Neural cell (in vitro differentiated cells): ENCODE measurements around the gene BARHL2.

Source experiments
- EP300 ChIP-seq: fragments of 450-650 bp; conservative IDR thresholded peaks from 2 replicates; pipeline ENCODE4 v1.6.1; 2014; ENCODE audit warnings: antibody characterized with exemption, mild to moderate bottlenecking, moderate library complexity; ENCODE audit not compliant: poor library complexity, severe bottlenecking
- EZH2 ChIP-seq: fragments of 200-600, 300-800 bp; shearing (Covaris generic), sonication (generic); IDR thresholded peaks from 2 replicates; pipeline ENCODE4 v1.6.1; 2014; ENCODE audit warnings: antibody characterized with exemption, low read length, borderline replicate concordance, mild to moderate bottlenecking; ENCODE audit not compliant: insufficient read depth, poor library complexity, severe bottlenecking
- MXI1 ChIP-seq: fragments of 450-650 bp; conservative IDR thresholded peaks from 2 replicates; pipeline ENCODE4 v1.6.1; 2014; ENCODE audit warnings: antibody characterized with exemption, mild to moderate bottlenecking; ENCODE audit not compliant: poor library complexity, severe bottlenecking
- POLR2AphosphoS5 ChIP-seq: IDR thresholded peaks from 2 replicates; pipeline ENCODE4 v1.6.1; 2012
- TAF1 ChIP-seq: IDR thresholded peaks from 2 replicates; pipeline ENCODE4 v1.6.1; 2012; ENCODE audit warnings: low read depth
- TF ChIP-seq, protein P1 (sequence below): fragments of 450-650 bp; IDR thresholded peaks from 2 replicates; pipeline ENCODE4 v1.5.1; 2014; ENCODE audit warnings: antibody characterized with exemption, mild to moderate bottlenecking, moderate library complexity; ENCODE audit not compliant: poor library complexity, severe bottlenecking
- TF ChIP-seq, protein P2 (sequence below): IDR thresholded peaks from 2 replicates; pipeline ENCODE4 v1.6.1; 2012; ENCODE audit warnings: borderline replicate concordance

DNA sequence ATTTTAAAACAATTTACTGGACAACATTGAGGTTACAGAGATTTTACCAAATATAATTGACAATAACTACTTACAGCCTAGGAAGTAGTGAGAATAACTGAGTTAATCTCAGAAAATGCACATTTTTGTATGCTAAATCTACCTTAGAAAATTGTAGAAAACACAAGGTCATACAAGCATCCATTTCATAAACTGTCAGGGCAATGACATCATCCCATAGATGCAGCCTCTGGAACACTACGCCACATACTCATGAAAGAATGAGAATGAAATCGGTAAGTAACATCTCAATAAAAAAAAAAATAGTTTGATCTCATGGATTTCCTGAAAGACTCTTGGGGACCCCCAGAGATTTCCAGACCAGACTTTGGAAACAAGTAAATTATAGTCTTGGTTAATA is 28.9 kb upstream of the BARHL2 start:
- TF ChIP-seq, protein P1, sequence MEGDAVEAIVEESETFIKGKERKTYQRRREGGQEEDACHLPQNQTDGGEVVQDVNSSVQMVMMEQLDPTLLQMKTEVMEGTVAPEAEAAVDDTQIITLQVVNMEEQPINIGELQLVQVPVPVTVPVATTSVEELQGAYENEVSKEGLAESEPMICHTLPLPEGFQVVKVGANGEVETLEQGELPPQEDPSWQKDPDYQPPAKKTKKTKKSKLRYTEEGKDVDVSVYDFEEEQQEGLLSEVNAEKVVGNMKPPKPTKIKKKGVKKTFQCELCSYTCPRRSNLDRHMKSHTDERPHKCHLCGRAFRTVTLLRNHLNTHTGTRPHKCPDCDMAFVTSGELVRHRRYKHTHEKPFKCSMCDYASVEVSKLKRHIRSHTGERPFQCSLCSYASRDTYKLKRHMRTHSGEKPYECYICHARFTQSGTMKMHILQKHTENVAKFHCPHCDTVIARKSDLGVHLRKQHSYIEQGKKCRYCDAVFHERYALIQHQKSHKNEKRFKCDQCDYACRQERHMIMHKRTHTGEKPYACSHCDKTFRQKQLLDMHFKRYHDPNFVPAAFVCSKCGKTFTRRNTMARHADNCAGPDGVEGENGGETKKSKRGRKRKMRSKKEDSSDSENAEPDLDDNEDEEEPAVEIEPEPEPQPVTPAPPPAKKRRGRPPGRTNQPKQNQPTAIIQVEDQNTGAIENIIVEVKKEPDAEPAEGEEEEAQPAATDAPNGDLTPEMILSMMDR = no peak
- TF ChIP-seq EZH2 (no peak), MXI1 (no peak), POLR2AphosphoS5 (no peak), EP300 (no peak), TAF1 (no peak)
- TF ChIP-seq, protein P2, sequence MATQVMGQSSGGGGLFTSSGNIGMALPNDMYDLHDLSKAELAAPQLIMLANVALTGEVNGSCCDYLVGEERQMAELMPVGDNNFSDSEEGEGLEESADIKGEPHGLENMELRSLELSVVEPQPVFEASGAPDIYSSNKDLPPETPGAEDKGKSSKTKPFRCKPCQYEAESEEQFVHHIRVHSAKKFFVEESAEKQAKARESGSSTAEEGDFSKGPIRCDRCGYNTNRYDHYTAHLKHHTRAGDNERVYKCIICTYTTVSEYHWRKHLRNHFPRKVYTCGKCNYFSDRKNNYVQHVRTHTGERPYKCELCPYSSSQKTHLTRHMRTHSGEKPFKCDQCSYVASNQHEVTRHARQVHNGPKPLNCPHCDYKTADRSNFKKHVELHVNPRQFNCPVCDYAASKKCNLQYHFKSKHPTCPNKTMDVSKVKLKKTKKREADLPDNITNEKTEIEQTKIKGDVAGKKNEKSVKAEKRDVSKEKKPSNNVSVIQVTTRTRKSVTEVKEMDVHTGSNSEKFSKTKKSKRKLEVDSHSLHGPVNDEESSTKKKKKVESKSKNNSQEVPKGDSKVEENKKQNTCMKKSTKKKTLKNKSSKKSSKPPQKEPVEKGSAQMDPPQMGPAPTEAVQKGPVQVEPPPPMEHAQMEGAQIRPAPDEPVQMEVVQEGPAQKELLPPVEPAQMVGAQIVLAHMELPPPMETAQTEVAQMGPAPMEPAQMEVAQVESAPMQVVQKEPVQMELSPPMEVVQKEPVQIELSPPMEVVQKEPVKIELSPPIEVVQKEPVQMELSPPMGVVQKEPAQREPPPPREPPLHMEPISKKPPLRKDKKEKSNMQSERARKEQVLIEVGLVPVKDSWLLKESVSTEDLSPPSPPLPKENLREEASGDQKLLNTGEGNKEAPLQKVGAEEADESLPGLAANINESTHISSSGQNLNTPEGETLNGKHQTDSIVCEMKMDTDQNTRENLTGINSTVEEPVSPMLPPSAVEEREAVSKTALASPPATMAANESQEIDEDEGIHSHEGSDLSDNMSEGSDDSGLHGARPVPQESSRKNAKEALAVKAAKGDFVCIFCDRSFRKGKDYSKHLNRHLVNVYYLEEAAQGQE = no peak
